HUES48 (cell line): Measurements from ENCODE around the gene ORC2.

ENCODE experiments used
- H3K27ac ChIP-seq: one replicate; pipeline ENCODE4 v1.7.0; 2013; ENCODE audit warnings: low read depth, low read length, inconsistent platforms
- H3K27me3 ChIP-seq: 2 replicates; pipeline ENCODE4 v1.6.1; 2013; ENCODE audit warnings: mild to moderate bottlenecking, low read length; ENCODE audit not compliant: control insufficient read depth, insufficient read depth
- H3K36me3 ChIP-seq: 2 replicates; pipeline ENCODE4 v1.6.1; 2013; ENCODE audit warnings: low read length; ENCODE audit not compliant: control insufficient read depth, insufficient read depth
- H3K4me1 ChIP-seq: 2 replicates; pipeline ENCODE4 v1.6.1; 2013; ENCODE audit warnings: mild to moderate bottlenecking, low read length; ENCODE audit not compliant: control insufficient read depth, insufficient read depth
- H3K4me3 ChIP-seq: 2 replicates; pipeline ENCODE4 v1.5.1; 2013; ENCODE audit warnings: mild to moderate bottlenecking, low read depth, low read length
- H3K9ac ChIP-seq: 2 replicates; pipeline ENCODE4 v1.6.1; 2013; ENCODE audit warnings: mild to moderate bottlenecking, low read depth, low read length, moderate library complexity
- H3K9me3 ChIP-seq: 2 replicates; pipeline ENCODE4 v1.6.1; 2013; ENCODE audit warnings: low read length; ENCODE audit not compliant: control insufficient read depth, insufficient read depth

The ORC2 gene

DNA sequence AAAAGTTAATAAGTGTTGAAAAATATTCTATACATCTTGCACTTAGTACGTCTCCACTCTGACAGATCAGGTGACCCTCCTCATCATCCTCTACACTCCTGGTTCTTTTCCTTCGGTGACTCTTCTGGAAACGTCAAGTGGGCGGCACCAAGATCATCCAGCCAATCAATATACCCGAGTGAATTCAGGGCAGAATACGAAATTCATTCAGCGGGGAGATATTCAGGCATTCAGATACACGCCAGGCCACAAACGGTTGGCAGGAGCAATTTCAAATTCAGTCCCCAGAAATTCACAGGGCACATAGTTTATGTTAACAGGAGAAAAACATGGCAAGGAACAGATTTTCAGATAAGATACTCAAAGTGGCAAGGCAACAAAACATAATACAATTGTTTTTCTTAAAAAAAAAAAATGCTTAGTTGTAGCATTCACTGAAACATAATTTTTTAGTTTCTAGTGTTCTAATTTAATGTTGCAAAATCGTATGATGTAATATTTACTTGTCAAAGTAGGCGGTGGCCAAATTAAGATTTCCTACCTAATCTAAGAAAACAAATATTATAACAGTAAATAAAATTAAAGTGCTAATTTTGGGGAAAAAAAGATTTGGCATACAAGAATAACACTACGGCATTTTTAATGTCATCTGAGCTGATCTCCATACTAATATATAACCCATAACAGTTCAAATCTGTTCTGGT, 103.2 kb downstream of the ORC2 start:
- Histone ChIP-seq H3K4me3 (no peak overlapping the region), H3K27ac (no peak overlapping the region), H3K9me3 (no peaks in the 10 kb centered on the region), H3K27me3 (no peaks in the 10 kb centered on the region), H3K9ac (no peak overlapping the region), H3K36me3 (peaks cover 63% of the 10 kb centered on the region), H3K4me1 (peaks cover 16% of the 10 kb centered on the region)
